Ramos (cell line): Measurements from ENCODE around the gene TAGLN2.

Experiments used
- in situ Hi-C: fragments of 300-500 bp; cut with MboI; formaldehyde crosslinking; loops from one replicate; pipeline ENCODE4 v1.14.3; 2022; ENCODE audit warnings: low sequenced_read_pairs; ENCODE audit not compliant: unreplicated experiment

Gene TAGLN2

GRCh38 chr1:159924791-159925718 lies at the start of gene TAGLN2:
Gene TAGLN2 (minus strand): TSS chr1:159925507. CDS start chr1:159920509, 4,998 bp downstream.
- in situ Hi-C loops, result no loop called here

- in situ Hi-C loops, result no loop called here
Measured at GRCh38 chr1:159974350-159974965, 49.2 kb upstream of the TAGLN2 start.

GRCh38 chr1:159973350-159973940 lies 48.1 kb upstream of the TAGLN2 start:
- in situ Hi-C loops, result no loop called here

GRCh38 chr1:159972443-159973205 lies 47.3 kb upstream of the TAGLN2 start:
- in situ Hi-C loops, result no loop called here

- in situ Hi-C loops, result no loop called here
Measured at GRCh38 chr1:159970932-159971342, 45.6 kb upstream of the TAGLN2 start.

- in situ Hi-C loops, result no loop called here
Measured at GRCh38 chr1:159968901-159969300, 43.6 kb upstream of the TAGLN2 start.

- in situ Hi-C loops, result no loop called here
Measured at GRCh38 chr1:159965263-159965662, 40.0 kb upstream of the TAGLN2 start.

GRCh38 chr1:159964144-159964543 lies 38.8 kb upstream of the TAGLN2 start:
- in situ Hi-C loops, result no loop called here

GRCh38 chr1:159962176-159962575 lies 36.9 kb upstream of the TAGLN2 start:
- in situ Hi-C loops, result no loop called here

GRCh38 chr1:159961636-159962035 lies 36.3 kb upstream of the TAGLN2 start:
- in situ Hi-C loops, result no loop called here

- in situ Hi-C loops, result no loop called here
Measured at GRCh38 chr1:159960721-159961381, 35.5 kb upstream of the TAGLN2 start.

- in situ Hi-C loops, result no loop called here
Measured at GRCh38 chr1:159959451-159959850, 34.1 kb upstream of the TAGLN2 start.

GRCh38 chr1:159958719-159959380 lies 33.5 kb upstream of the TAGLN2 start:
- in situ Hi-C loops, result no loop called here

- in situ Hi-C loops, result no loop called here
Measured at GRCh38 chr1:159957824-159958268, 32.5 kb upstream of the TAGLN2 start.

GRCh38 chr1:159955456-159955855 lies 30.1 kb upstream of the TAGLN2 start:
- in situ Hi-C loops, result no loop called here

GRCh38 chr1:159953536-159954515 lies 28.5 kb upstream of the TAGLN2 start, which contains the start of gene SLAMF9:
Gene SLAMF9 (minus strand): TSS chr1:159954237. CDS start chr1:159954137, 100 bp downstream.
- in situ Hi-C loops, result no loop called here

- in situ Hi-C loops, result no loop called here
Measured at GRCh38 chr1:159952932-159953331, 27.6 kb upstream of the TAGLN2 start.

GRCh38 chr1:159951551-159951950 lies 26.2 kb upstream of the TAGLN2 start:
- in situ Hi-C loops, result no loop called here
